Inflammatory macrophage treated with lipopolysaccharide for 4 hours (primary cell): ENCODE measurements around the gene RALGAPA2.

Experiments
- DNase-seq: peaks from one replicate; pipeline ENCODE4 v3.0.0-alpha.2; 2020

RALGAPA2 gene

DNA sequence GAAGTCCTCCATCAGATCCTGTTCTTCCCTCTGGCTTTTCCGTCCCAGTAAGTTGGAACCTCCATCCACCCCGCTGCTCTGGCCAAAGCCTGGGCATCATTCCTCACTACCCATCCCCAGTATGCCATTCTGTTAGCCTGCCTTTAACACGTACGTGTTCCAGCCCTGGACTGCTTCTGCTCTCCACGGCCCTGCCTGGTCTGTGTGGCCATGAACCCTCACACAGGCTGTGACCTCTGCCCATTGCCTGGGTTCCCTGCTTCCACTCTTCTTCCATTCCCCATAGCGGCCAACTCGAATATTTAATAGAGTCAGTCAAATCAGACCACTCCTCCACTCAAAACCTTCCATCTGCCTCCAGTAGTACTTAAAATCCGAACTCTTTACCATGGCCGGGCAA is 29.4 kb downstream of the RALGAPA2 start:
- DNase-seq: no peak

DNA sequence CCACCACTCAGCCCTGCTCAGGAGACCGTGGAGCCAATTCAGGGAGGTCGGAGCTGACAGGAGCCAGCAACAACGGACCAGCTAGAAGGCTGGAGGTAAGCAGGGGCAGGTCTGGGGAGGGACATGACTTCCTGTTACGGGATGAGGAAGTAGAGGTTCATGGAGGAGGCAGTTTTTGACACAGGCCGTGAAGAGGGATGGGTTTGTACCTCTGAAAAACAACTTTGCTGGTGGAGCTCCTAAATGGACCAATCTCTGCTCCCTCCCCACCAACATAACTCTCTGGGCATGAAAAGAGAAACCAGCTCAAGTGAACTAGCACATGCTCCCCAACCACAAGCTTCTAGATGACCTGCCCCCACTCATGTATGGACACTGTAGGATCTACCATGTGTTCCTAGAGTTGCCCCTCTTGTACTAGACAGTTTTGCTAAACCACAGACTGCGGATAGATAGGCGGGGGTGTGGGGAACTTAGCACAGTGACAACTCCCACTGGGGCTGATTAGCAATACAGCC is 31.4 kb downstream of the RALGAPA2 start:
- peak; percentile 29 for DNase-seq

DNA sequence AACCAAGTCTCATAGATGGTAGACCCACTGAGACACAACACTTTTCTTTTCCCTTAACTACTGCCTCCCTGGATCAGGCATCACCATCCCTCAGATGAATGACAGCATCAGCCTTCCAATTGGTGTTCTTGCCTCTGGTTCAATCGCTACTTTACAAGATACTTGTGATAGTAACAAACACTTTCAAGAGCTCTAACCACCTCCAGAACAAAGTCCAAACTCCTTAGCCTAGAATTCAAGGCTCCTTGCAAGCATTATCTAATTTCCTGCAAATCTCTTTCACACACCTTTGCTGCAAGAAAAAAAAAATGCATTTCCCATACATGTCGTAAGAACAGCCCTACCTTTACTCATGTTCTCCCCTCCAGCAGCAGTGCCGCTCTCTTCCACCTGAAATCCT is 33.1 kb downstream of the RALGAPA2 start:
- no peak for DNase-seq

DNA sequence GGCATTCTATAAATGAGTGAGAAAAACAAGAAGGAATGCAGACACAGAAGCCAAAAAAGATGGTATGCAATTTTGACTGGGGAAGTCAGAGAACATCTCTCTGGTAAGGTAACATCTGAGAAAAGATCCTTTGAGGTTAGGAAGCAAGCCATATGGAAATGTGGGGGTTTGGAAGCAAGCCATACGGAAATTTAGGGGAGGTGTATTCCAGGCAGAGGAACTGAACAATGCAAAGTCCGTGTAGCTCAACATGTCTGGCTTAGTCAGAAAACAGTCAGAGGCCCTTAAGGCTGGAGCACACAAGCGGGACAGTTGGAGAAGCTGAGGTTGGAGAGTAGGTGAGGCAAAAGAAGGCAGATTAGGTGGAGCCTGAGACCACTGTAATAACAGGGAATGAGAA is 35.3 kb downstream of the RALGAPA2 start:
- DNase-seq: no peak

DNA sequence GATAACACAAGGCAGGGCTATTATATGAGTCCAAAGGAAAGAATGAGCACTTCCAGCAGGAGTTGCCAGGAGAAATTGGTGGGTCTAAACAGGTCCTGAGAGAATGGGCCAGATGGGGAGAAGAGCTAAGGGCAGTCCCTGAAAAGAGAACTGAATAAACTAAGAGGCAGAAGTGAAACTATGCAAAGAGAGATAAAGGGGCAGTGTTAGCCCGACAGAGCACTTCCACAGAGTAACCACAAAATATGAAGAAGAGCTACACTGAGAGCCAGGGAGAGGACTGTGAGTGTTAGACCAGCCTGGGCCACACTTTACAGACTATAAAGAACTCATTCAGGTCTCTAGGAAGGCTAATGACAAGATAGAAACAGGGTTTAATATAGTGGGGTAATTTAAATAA is 43.8 kb downstream of the RALGAPA2 start:
- peak; percentile 64 for DNase-seq

DNA sequence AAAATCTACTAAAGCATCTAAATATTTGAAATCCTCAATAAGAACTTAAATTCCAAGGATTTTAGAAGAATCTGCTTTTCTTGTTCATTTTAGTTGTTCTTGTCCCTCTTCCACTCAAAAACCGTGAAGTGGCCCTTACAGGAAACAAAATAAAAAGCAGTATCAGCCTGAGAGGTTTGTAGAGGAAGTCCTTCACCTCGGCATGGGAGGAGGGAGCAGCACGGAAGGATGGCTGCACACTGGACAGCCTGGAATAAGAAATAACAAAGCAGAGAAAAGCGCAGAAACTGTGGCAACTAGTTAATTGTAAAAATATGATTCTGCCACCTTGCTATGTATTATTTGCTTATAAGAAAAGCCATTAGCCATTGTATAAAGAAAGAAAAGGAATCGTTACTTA is 46.1 kb downstream of the RALGAPA2 start:
- DNase-seq: no peak

DNA sequence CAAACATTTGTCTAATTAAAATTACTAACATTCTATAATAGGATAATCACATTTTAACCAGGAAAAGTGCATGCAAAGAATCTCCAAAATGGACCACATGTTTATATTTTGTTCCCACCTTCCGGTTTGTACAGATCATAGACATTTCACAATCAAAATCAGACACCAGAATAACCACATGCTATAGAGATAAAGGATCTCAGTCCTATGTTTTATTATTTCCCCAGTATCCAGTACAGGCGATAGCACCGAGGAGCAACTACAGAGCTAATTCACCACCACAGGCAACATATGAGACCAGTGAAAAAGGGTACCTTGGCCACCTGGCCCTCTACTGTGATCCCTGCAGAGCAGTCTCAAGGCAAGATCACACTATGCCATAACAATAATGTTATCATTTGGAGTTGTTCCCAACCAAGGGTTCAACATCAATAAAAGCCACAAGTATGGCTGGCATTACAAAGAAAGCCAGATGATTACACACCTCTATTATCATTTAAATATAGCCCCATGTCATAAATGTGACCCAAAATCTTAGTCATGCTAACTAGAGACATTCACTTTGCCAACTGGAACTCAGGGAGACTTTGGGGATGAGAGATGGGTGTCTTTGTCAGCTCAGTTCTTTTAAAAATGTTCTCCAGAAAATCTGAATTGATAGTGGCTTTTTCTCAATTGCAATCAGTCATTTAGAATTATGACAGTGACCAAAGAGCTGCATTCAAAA is 46.7 kb downstream of the RALGAPA2 start:
- peak; percentile 8 for DNase-seq

DNA sequence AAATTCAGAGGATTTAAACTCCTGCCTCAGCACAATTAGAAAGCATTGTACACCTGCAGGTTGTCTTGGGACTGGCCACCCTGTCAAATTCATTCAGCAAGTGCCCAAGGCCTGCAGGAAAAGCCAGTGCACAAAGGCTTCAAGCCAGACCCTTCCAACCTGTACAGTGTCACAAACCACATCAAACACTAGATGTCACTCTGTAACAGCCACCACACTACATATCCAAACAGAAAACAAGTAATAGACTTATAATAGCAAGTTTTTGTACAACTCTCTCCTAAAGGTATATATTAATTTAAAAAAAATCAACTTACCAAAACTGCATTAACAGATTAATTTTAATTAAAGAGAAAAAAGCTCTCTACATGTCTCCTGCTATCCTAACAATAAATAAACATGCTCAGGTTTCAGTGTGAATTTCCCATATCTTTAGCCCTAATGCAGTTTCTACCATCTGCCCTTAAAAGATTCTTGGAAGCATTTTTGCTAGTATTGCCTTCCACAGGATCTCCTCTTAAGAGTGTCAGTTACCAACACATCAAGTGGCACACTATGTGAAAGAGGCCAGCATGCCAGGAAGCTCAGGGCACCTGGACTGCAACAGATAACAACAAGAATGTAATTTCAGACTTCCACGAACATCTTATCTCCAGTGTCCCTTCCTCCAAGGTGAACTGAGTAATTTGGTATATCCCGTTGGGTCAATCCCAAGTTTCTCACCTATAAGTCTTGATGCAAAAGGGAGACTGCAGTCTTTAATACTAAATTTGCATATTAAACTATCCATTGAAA is 47.5 kb downstream of the RALGAPA2 start:
- peak; percentile 40 for DNase-seq

DNA sequence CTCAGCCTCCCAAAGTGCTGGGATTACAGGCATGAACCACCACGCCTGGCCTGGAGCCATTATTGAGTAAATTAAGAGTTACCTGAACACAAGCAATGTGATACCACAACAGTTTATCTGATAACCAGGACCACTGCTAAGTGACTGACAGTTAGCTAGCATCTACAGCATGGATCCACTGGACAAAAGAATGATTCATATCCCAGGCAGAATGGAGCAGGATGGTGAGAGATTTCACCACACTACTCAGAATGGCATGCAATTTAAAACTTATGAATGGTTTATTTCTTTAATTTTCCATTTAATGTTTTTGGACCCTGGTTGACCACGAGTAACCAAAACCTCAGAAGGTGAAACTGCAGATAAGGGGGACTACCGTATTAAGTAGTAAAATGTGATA is 48.6 kb downstream of the RALGAPA2 start:
- DNase-seq: no peak

DNA sequence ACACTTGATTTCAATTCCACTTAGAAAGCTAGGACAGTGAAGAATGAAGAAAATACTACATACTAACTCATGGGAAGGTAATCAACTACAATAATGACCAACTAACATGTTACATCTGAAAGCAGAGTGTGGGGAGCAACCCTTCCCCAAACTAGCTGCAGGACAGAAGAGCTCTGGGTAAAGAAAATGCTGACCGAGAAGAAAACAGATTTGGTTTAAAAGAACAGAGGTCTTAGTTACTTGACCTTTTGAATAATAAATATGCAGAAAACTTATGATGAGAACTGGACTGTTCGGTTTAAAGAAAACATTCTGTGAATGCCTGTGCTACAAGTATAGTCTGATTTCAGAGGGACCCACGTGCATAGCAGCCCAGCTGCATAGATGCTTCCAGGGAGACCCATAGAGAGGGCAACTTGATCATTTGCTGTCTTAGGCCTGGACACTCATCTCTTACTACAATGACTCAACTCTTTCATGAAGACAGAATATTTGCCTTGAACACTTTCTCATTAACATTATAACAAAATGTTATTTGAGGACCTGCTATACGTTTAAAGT is 53.5 kb downstream of the RALGAPA2 start:
- no peak for DNase-seq

DNA sequence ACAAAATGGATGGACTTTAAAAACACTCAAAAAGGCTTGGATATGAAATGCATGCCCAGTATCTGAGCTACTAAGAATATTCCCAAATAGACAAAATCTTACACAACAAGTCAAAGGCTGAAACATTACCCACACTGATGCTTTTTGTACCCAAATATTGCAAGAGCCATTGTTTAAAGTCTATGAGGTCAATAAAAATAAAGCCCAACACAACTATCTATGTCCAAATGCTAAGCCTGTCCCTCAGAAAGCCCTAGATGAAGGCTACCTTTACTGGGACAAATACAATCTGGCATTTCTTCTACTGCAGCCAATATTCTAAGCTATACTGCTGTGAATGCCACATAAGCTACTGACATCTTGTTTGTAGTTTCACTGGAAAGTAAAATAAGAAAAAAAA is 54.3 kb downstream of the RALGAPA2 start:
- no peak for DNase-seq

DNA sequence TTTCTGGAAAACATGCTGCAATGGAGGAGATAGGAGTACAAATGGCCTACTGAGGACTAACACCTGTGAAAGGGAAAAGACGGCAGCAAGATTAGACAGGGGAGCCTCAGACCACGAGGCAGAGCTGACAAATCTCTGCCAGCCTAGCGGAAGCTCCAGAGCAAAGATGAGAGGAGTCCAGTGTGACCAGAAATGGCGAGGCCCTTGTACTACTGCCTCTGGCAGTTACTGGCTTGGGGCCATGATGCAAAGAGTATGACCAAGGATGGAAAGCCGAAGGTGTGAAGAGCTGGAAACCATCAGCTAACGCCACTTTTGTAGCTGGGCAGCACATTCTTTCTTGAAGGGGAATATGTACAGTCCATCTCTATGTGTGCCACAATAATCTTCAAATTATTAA is 55.4 kb downstream of the RALGAPA2 start:
- no peak for DNase-seq

DNA sequence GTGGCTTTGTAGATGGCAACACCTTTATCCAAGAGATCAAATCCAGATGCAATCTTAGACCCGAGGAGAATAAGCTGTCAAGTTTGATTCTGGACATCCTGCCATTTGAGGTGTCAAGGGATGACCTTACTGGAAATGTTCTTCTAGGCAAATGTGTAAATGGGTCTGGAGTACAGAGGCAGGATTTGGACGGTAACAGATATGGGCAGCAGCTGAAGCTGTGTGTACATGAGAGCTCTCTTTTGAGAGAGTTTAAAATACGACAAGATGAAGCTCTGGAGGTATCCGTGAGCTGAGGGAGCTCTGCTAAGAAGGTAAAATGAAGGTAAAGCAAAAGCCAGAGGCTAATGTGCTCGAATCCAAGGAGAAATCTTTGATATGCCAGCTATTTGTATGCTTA is 56.6 kb downstream of the RALGAPA2 start:
- DNase-seq: no peak

DNA sequence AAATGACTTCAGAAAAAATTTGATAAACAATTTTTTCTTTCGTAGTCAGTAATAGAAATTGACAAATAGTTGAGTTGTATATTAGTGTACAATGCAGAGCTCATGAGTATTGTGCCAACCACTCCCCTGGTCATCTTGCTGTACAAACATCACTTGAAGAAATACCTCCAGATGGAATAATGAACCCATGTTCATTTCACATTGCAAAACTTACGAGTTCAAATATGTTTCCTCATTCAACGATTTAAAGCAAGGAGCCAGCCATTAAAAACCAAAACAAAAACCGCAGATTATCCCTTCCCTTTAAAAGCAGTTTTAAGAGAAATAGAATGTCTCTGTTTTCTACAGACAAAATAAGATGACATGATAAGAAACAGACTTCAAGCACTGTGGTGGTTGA is 62.5 kb downstream of the RALGAPA2 start:
- DNase-seq: no peak

DNA sequence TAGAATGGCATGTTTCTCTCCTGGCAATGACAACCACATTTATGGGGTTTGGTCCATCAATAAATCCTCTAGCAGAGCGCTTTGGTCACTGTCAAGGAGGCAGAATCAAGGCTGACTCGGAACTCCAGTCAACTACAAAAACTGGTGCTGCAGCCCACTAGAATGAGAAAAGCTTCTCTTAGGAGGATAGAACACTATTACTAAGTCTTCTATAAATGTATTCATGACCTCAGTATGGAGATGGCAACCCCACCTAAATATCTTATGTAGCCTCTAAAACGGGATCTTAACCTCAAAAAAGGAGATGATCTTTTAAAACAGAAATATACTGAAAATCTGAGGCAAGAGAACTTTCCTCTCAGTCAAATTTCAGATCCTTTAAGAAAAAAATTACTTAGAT is 68.5 kb downstream of the RALGAPA2 start:
- no peak for DNase-seq

DNA sequence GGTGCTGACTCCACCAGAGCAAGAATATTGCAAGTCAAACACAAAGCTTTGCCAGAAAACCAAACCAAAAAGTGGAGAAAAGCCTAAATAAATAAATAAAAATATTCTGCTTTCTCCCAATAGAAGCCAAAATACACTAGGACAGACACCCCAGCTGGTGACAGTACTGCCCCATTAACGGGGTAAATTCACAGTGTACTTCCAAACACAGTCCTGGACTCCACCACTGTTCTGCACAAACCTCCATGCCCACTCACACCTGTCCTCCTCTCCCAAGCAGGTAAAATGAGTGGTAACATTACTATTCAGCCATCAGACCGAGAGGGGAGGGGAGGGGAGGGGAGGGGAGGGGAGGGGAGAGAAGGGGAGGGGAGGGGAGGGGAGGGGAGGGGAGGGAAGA is 70.7 kb downstream of the RALGAPA2 start:
- DNase-seq: no peak

DNA sequence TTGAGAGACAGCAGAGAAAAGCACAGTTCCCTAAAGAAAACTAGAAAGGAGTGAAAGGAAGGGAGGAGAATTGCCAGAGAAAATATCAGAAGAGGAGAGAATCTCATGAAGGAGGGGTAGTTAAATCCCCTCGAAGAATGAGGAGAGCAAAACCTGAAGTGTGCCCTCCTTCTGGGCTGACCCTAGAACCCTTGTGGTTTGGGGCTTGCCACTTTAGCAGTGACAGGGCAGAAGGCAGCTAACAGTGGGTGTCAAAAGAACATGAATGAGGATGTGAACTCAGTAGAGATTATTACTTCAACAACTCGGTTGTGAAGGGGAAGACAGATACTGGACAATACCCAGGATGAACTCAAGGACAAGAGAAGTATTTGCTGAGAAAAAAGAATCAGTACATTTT is 73.6 kb downstream of the RALGAPA2 start:
- DNase-seq: peak; percentile 13

DNA sequence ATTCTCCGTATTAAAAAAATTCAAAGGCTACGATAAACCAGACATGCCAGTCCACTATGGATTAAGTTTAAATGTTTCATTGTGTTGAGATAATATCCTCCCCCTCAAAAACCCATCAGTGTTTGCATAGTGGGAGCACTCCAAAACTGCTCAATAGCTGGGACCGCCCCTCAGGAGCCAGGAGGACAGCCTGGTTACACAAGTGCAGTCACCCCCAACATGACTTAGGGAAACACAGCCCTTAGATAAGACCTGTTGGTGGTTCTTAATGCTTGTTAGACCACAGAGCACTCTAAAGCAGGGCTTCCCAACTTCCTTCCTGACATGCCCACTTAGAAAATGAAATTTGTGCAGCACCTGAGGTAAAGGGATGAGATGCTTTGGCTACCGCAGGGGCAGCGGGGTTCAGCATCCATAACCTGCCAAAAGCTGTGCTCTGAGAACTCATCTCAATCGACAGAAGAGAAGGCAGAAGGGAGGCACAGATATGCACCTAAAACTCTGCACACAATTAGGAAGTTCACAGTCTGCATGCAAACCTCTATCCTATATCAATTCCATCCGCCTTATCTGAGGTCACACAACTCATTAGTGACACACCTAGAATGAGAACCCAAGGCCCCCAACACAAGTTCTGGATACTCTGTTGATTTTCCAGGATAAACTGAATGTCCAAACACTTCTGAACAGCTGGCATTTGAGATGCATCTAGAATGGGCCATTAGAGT is 74.3 kb downstream of the RALGAPA2 start:
- no peak for DNase-seq

DNA sequence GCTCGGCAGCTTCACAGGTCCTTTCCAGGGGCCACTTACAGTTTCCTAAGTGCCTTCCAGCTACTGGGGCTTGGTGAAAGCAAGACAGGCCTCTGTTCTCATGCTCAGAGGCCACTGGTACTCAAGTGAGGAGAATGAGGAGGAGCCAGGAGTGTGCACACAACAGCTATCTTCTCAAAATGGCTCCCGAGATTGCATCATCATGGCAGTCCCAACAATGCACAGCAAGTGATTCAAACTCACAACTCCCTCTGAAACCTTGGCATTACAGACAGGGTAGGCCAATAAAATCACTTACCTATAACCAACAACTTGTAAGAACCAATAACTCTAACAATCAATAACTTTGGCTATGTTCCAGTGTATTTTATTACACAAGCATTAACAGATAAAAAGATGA is 77.4 kb downstream of the RALGAPA2 start:
- no peak for DNase-seq

DNA sequence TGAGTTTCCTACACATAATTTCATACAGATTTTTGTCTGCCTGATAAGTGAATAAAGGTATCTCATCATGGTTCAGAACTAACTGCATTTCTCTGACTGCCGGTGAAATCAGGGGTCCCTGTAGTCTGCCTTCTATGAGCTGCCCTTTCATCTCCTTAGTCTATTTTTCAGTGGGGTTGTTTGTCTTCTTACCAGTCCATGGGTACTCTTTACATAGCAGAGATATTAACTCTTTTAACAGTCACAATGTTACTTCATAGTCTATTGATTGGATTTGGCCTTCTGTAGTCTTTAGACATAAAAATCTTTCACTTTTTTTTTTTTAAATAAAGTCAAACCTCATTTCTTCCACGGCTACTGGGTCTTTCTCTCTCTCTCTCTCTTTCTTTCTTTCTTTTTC is 79.8 kb downstream of the RALGAPA2 start:
- no peak for DNase-seq

DNA sequence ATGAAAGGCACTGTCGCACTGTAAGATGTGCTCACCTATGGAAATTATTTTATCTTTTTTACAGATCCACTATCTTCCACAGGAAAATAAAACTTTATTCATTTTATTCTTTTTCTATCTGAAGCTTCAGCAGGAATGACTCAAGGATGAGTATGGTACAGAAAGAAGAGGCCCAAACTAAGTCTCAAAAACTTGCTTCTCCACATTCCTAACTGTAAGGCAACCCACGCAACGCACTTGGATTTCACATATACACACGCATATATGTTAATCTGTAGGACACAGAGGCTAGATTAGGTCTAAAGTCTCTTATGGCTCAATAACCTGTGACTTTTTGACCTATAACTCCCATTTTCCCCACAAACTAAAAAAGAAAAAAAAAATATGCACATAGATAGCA is 81.9 kb downstream of the RALGAPA2 start:
- no peak for DNase-seq

DNA sequence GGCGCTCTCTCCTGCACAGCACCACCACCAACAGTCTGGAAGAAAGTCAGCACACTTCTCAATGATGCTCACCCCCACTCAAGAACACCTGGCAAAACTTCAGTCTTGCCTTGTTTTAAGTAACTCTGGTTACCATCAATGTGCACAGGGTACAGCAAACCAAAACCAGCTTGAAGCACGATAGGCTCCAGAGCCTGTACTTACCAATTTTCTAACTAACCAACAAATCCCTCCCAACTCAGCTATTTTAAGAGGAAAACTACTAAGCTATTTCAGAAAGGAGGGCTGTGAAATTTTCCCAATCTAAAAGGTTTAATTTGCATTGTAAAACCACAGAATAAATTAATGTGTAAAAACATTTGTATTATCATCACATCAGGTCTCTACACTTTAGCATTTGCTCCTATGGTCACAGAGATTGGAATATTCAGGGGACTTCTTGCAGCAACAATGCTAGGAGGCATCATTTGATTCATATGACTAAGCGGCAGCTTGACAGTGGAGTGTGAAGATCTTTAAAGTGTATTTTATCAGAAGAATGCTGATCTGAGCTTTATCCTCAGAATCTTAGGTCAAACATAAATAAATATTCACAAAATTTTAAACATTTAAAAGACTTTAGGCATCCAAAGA is 82.8 kb downstream of the RALGAPA2 start:
- DNase-seq: no peak

DNA sequence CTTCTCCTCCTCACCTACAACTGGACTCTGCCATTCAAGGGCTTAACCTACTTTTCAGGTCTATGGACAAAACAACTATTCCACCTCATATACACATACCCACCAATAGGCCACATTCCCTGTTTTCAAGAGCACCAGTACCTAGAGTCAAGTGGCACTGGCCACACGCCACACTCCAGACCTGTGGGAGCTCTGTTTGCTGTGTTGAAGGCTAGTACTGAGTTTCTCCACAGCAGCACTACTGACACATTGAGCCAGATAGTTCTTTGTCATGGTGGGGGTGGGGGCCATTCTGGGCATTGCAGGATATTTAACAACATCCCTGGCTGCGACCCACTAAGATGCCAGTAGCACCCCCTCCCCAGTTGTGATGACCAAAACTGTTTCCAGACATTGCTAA is 84.1 kb downstream of the RALGAPA2 start:
- no peak for DNase-seq
